Activated CD8-positive, alpha-beta memory T cell treated with anti-CD3 and anti-CD28 coated beads for 48 hours (primary cell): ENCODE results near the gene PGBD4.

ENCODE experiments used
- DNase-seq, 3 experiments: peaks; one replicate each; pipeline ENCODE4 v3.0.0-alpha.2; 2020; ENCODE audit warnings: low read depth in 2 of 3, low spot score in 2 of 3

PGBD4 gene

DNA sequence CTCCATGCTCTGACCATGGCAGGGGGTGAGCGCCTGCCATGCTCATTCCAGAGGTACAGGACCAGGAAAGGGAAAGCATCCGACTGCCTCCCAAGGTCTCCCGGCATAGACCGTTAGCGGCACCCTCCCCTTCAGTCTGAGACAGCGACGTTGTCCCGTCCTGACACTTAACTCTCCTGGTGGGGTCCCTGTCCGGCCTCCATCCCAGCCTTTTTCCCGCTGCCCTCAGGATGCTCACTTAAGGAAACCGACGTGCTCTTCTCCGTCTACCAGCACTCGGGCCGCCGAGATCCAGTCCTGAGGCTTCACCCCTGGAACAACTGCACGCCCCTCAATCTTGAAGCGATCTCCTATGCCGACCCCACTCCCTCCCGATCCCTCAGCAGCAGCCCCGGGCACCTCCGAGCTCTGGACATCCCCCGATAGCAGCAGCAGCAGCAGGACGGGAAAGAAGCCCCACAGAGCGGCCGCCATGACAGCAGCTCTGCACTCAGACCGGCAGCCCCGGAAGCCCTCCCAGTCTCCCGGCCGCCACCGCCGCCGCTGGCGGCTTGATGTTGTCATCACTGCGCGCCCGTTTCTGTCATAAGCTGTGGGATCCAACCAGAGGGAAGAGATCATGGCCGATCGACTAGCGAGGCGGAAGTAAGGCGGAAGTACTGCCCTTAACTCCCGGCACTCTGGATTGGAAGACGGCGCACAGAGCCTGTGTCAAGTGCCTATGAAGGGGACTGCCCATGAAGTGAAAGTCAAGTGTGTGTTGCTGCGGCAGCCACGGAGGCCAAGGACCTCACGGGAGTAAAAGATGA is at the start of gene PGBD4, which contains the start of gene EMC7:
Gene PGBD4 (plus strand): TSS at position 718 of the 809 bp plus-strand sequence. CDS start 449 bp downstream, outside the sequence.
Gene EMC7 (minus strand): TSS at position 497 of the 809 bp plus-strand sequence. CDS start 23 bp downstream, at position 474.
- peak; percentile 98 to 99 (median 99) for DNase-seq

DNA sequence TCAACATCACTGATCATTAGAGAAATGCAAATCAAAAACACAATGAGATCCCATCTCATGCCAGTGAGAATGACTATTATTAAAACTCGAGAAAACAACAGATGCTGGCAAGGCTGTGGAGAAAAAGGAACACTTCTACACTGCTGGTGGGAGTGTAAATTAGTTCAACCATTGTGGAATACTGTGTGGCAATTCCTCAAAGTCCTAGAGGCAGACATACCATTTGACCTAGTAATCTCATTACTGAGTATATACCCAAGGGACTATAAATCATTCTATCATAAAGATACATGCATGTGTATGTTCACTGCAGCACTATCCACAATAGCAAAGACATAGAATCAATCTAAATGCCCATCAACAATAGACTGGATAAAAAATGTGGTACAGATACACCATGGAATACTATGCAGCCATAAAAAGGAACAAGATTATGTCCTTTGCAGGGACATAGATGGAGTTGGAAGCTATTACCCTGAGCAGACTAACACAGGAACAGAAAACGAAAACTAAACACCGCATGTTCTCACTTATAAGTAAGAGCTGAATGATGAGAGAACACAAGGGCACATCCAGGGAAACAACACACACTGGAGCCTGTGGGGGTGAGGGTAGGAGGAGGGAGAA is 47.7 kb upstream of the PGBD4 start:
- DNase-seq: no peak

DNA sequence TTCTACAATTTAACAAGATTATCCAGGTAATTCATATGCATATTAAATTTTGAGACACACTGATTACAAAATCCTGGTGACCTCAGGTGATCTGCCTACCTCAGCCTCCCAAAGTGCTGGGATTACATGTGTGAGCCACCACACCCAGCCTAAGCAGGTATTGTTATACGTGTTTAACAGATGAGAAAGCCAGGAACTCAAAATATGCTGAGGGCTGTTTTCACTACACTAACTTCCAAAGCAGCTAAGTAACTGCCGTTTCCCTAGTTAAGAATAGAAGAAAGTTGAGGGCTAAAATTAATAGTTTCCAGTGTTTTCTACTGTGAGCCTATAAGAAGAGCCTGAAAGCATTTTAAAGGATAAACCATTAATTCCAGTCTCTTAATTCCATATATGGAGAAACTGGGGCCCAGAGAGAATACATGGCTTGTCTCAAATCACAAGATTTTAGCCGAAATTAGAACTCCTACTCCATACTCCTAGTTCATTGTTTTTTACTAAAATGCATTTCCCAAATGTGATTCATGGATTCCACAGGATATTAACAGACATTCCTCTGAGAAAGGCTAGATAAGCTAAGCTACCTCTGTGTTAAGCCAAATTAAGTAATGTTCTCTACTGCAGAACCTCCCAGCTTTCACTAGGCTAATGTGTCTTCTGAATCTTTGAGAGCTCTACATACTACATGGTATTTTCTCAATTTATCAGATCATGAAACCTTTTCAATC is 45.9 kb upstream of the PGBD4 start:
- DNase-seq: no peak

GRCh38 chr15:34056911-34057310 is 45.0 kb upstream of the PGBD4 start:
- DNase-seq: no peak

- DNase-seq: no peak
These were observed 42.4 kb upstream of the PGBD4 start for GRCh38 chr15:34059476-34059875.

DNA sequence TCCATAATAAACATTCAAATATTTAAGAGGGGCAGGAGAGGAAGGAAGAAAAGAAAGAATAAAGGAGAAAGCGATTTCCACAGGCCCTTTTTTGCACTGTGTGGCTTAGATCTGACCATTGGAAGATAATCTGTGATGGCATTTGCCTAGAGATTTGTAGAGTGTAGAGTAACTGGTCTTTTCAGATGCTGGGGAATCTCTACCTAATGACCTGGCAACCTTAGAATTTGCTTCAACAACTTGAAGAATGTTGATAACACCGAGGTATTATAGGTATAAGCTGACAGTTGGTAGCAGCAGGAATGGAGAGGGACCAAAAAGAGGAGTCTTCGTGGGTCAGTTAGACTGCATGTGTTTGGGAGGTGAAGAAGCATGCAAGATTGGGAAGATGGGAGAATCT is 41.9 kb upstream of the PGBD4 start:
- DNase-seq: no peak

- no peak for DNase-seq
These were observed 37.4 kb upstream of the PGBD4 start for GRCh38 chr15:34064438-34064837.

DNA sequence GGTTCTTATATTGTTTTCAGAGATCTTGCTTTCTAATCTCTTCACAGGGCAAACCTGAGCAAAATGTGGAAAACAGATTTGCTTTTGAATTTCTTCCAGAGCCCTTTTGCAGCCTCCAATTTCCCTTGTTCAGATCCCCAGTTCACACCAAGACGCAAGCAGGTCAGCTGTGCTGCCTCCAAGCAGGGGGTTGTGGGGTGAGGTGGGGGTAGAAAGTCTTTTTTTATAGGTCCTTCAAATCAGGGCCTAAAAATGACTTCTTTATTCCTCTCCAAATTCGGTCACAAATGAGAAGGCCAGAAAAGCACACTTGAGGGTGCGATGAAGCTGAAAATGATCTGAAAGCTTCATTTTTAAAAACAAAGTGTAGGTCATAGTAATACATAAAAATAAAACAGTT is 36.6 kb upstream of the PGBD4 start:
- DNase-seq: no peak

DNA sequence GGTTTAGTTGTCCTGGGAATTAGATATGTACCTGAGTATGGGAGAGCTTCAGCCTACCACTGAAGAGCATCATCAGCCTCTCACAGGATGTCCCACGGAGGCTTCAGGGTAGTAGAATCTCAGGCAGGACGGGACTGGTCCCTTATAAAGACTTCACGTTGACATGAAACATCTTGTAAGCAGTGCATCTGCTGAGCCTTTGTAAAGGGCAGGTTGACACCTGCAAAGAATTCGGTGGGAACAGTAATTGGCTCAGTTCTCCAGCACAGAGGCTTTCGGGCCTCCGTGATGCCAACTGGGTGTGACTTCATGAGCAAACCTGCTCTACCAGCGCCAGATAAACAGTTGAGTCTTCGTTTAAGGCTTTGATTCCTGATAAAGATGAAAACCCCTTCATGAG is 35.9 kb upstream of the PGBD4 start:
- DNase-seq: no peak

GRCh38 chr15:34070003-34070402 is 31.9 kb upstream of the PGBD4 start:
- no peak for DNase-seq

GRCh38 chr15:34076785-34077184 is 25.1 kb upstream of the PGBD4 start:
- no peak for DNase-seq

GRCh38 chr15:34078900-34079299 is 23.0 kb upstream of the PGBD4 start:
- DNase-seq: no peak

- DNase-seq: no peak
These were observed 22.0 kb upstream of the PGBD4 start for GRCh38 chr15:34079904-34080303.

- no peak for DNase-seq
These were observed 17.8 kb upstream of the PGBD4 start for GRCh38 chr15:34084086-34084485.

- no peak for DNase-seq
These were observed 16.1 kb upstream of the PGBD4 start for GRCh38 chr15:34085746-34086145.

DNA sequence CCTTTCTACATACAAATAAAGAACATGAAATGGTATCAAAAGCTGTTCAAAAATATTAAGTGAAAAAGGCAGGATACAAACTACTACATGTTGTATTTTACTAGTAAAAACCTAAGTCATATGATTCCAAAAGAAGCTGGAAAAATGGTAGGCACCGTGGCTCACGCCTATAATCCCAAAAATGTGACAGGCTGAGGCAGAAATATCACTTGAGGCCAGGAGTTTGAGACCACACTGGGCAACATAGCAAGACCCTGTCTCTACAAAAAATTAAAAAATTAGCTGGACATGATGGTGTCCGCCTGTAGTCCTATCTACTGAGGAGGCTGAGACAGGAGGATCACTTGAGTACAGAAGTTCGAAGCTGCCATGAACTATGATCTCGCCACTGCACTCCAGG is 2.0 kb upstream of the PGBD4 start:
- no peak for DNase-seq

GRCh38 chr15:34102175-34102925 is 467 bp downstream of the PGBD4 start:
- no peak for DNase-seq

DNA sequence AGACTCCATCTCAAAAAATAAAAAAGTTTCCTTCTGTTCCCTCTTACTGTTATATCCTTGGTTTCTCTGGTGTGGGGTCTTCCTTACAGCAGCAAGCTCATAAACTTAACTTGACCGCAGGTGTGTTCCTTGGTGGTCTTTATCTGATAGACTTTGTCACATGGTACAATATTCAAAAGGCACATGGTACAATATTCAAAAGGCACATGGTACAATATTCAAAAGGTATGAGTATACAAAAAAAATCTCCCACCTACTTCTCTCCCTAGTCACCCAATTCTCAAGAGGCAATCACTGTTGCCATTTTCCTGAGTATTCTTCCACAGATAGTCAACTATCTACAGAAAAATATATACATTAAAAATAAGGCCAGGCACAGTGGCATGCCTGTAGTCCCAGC is 4.5 kb downstream of the PGBD4 start:
- no peak for DNase-seq

- no peak for DNase-seq
These were observed 5.4 kb downstream of the PGBD4 start for GRCh38 chr15:34107315-34107714.

- DNase-seq: no peak
These were observed 8.1 kb downstream of the PGBD4 start for GRCh38 chr15:34109797-34110663.
